Lower lobe of right lung (tissue), 2 donors: ENCODE measurements around the gene FRRS1L. TPM values are rescaled to one million over a fixed set of nuclear protein-coding genes. Genes with fewer than 3 reads are reported as not detected.

Source experiments
- ATAC-seq, 2 donors: fragments of 200-7000 bp; cut with Tn5 transposase; one replicate each; pipeline ENCODE4 v1.9.1; 2020 to 2022; ENCODE audit warnings: mild to moderate bottlenecking in 2 of 2, moderate library complexity in 2 of 2
- DNase-seq: peaks from one replicate; pipeline ENCODE4 v3.0.0-alpha.2; 2020
- H3K27ac ChIP-seq: fragments of 200-600 bp; one replicate; pipeline ENCODE4 v1.8.0; 2022
- H3K27me3 ChIP-seq: fragments of 200-600 bp; one replicate; pipeline ENCODE4 v1.8.0; 2022; ENCODE audit warnings: low read depth
- H3K36me3 ChIP-seq: fragments of 200-600 bp; one replicate; pipeline ENCODE4 v1.8.0; 2022; ENCODE audit warnings: mild to moderate bottlenecking
- H3K4me1 ChIP-seq: fragments of 200-600 bp; one replicate; pipeline ENCODE4 v1.8.0; 2022
- H3K4me3 ChIP-seq: fragments of 200-600 bp; one replicate; pipeline ENCODE4 v1.8.0; 2022; ENCODE audit warnings: mild to moderate bottlenecking
- H3K9me3 ChIP-seq: fragments of 200-600 bp; one replicate; pipeline ENCODE4 v1.8.0; 2022
- intact Hi-C: fragments of 100-400 bp; cut with DNase I; formaldehyde crosslinking; loops from one replicate; pipeline ENCODE4 v1.11.0; 2022
- total RNA-seq: library from RNA; stranded (reverse); fragmentation: NEBNext Ultra II Directional; extraction: Animal tissue kit (Norgen Biotek cat#: 25700); gene quantifications from one replicate; pipeline ENCODE4 v1.2.1, GENCODE V29; 2021
- TF ChIP-seq, protein P1 (sequence below): fragments of 200-600 bp; IDR thresholded peaks from one replicate; pipeline ENCODE4 v1.8.0; 2022; ENCODE audit warnings: antibody characterized with exemption, mild to moderate bottlenecking
- donor health status: DM: no; HTN: yes; CAD: no; lungs with severe emphysema.

The FRRS1L gene
- total RNA-seq, 1 donor from 2014 or later: 0.06 TPM

DNA sequence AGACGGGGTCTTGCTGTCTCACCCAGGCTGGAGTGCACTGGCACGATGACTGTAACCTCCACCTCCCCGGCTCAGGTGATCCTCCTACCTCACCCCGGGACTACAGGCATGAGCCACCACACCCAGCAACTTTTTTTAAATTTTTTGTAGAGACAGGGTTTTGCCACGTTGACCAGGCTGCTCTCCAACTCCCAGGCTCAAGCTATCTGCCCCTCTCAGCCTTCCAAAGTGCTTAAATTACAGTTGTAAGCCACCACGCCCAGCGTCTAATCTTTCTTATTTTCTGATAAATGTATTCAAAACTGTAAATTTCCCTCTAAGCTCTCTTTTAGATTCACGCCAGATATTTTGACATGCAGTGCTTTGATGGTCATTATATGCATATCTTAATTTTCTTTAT, 10.3 kb downstream of the FRRS1L start:
- Histone ChIP-seq H3K27ac (no peak overlapping the region), H3K9me3 (peaks cover 8% of the 10 kb centered on the region), H3K36me3 (no peaks in the 10 kb centered on the region), H3K4me3 (no peak overlapping the region), H3K27me3 (no peaks in the 10 kb centered on the region), H3K4me1 (no peaks in the 10 kb centered on the region)
- DNase-seq (no peak), ATAC-seq (no peak)
- intact Hi-C loops: no loop called here
- TF ChIP-seq, protein P1, sequence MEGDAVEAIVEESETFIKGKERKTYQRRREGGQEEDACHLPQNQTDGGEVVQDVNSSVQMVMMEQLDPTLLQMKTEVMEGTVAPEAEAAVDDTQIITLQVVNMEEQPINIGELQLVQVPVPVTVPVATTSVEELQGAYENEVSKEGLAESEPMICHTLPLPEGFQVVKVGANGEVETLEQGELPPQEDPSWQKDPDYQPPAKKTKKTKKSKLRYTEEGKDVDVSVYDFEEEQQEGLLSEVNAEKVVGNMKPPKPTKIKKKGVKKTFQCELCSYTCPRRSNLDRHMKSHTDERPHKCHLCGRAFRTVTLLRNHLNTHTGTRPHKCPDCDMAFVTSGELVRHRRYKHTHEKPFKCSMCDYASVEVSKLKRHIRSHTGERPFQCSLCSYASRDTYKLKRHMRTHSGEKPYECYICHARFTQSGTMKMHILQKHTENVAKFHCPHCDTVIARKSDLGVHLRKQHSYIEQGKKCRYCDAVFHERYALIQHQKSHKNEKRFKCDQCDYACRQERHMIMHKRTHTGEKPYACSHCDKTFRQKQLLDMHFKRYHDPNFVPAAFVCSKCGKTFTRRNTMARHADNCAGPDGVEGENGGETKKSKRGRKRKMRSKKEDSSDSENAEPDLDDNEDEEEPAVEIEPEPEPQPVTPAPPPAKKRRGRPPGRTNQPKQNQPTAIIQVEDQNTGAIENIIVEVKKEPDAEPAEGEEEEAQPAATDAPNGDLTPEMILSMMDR: no peak

DNA sequence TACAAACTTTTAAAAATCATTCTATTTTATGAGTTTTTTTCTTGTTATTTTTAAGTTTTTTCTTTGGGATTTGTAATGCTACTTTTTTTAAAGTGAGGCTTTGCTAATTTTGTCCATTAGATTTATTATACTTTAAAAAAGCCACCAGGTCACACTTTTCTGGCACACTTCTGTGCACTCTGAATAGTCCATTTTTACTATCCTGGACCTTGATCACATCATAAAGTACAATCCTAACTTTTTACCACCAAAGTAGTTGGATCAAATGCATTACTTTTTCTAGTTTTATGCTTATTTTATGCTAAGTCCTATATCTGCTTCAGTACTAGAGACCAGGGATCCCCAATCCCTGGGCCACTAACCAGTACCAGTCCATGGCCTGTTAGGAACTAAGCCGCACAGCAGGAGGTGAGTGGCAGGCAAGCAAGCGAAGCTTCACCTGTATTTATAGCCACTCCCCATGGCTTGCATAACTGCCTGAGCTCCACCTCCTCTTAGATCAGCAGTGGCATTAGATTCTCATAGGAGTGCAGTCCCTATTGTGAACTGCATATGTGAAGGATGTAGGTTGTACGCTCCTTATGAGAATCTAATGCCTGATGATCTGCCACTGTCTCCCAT, 16.0 kb downstream of the FRRS1L start:
- Histone ChIP-seq H3K27me3 (no peaks in the 10 kb centered on the region), H3K36me3 (no peaks in the 10 kb centered on the region), H3K4me1 (no peaks in the 10 kb centered on the region), H3K4me3 (no peak overlapping the region), H3K27ac (no peak overlapping the region), H3K9me3 (peaks cover 8% of the 10 kb centered on the region)
- intact Hi-C loops: no loop called here
- DNase-seq (peak; percentile 48), ATAC-seq (peak; percentile 69 to 76)
- TF ChIP-seq, protein P1: no peak

DNA sequence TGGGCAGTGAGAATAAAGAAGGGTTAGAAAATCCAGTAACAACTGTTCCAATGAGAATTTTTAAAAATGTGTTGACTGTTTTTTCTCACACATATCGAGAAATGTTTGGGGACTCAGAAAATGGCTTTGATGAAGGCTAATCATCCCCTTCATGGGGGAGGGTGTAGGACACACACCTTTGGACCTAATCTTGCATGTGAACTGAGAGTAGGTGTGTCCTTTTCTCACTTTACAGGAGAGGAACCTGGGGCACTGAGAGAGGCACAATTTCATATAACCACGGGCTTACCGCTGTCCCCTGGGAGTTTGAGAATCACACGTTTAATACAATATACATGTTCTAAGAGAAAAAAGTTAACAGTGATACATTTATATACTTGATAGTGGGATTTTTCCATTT, 17.3 kb downstream of the FRRS1L start:
- H3K27ac ChIP-seq: no peak overlapping the region
- no peaks in the 10 kb centered on the region for H3K36me3 ChIP-seq
- H3K9me3 ChIP-seq: peaks cover 8% of the 10 kb centered on the region
- H3K4me3 ChIP-seq: no peak overlapping the region
- no peak for ATAC-seq
- no peaks in the 10 kb centered on the region for H3K4me1 ChIP-seq
- intact Hi-C loops: no loop called here
- TF ChIP-seq, protein P1: no peak
- no peaks in the 10 kb centered on the region for H3K27me3 ChIP-seq
- no peak for DNase-seq

DNA sequence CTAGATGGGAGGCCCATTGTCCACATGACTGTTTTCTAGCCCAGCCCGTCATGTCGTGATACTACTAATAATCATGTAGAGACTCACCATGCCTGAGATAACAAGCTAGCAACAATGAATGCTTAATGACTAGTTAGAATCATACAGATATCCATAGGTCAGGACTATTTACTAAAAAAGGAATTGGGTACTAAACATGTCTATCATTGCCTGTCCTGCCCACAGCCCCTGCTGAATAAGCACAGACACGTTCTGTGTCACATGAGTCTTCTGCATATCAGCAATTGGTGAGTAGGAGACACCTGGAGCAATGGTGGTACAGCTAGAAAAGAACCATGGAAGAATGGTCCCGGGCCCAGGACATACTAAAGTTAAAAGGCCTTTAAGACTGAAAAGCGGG, 18.0 kb downstream of the FRRS1L start:
- peaks cover 8% of the 10 kb centered on the region for H3K9me3 ChIP-seq
- TF ChIP-seq, protein P1: no peak
- ATAC-seq (no peak), DNase-seq (no peak)
- intact Hi-C loops: no loop called here
- no peaks in the 10 kb centered on the region for H3K27me3 ChIP-seq
- H3K4me1 ChIP-seq: no peaks in the 10 kb centered on the region
- no peaks in the 10 kb centered on the region for H3K36me3 ChIP-seq
- H3K4me3 ChIP-seq: no peak overlapping the region
- H3K27ac ChIP-seq: no peak overlapping the region

DNA sequence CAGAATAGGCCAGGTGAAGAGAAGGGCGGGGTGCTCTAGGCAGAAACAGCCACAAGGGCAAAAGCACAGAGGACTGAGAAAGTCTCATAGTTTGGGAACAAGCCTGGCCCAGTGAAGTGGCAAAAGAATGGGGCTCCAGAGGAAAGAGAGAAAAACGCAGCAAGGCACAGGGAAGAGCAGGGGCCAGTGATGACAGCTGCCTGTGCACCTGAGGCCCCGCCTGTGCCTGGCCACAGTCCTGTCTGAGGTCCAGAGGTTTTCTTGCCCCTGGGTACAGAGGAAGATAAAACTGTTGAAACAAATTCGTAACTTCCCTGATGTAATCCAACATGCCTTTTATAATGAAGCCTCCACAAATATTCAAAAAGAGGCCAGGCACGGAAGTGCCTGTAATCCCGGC, 22.0 kb downstream of the FRRS1L start:
- Histone ChIP-seq H3K4me1 (no peaks in the 10 kb centered on the region), H3K27ac (no peak overlapping the region), H3K4me3 (no peak overlapping the region), H3K36me3 (no peaks in the 10 kb centered on the region), H3K9me3 (no peaks in the 10 kb centered on the region), H3K27me3 (no peaks in the 10 kb centered on the region)
- intact Hi-C loops: no loop called here
- TF ChIP-seq, protein P1: no peak
- DNase-seq (no peak), ATAC-seq (no peak)
